Lower leg skin (tissue), 3 donors: ENCODE measurements around the gene OR6K6.

Experiments used
- POLR2A ChIP-seq, 2 donors: fragments of 450-650 bp; IDR thresholded peaks; one replicate each; pipeline ENCODE4 v1.6.1; 2016 to 2017; ENCODE audit warnings: antibody characterized with exemption in 2 of 2, mild to moderate bottlenecking in 1 of 2, moderate library complexity in 1 of 2
- TF ChIP-seq, protein P1 (sequence below), 3 donors: fragments of 450-650 bp; IDR thresholded peaks; one replicate each; pipeline ENCODE4 v1.5.1; 2016; ENCODE audit warnings: antibody characterized with exemption in 3 of 3, mild to moderate bottlenecking in 3 of 3, moderate library complexity in 2 of 3

DNA sequence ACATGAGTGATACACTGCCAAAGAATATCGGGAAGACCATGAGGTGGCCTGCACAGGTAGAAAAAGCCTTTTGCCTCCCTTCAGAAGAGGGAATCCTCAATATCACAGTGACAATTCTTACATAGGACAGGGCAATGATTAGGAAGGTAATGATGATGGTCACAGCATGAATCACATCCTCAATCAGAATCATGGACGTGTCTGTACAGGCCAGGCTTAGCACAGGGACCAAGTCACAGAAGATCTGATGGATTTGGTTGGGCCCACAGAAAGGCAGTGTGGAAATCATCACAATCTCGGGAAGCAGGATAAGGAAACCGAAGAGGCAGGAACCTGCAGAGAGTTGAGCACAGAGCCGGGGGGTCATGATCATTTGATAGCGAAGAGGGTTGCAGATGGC is 37.2 kb upstream of the OR6K6 start:
- TF ChIP-seq, protein P1, sequence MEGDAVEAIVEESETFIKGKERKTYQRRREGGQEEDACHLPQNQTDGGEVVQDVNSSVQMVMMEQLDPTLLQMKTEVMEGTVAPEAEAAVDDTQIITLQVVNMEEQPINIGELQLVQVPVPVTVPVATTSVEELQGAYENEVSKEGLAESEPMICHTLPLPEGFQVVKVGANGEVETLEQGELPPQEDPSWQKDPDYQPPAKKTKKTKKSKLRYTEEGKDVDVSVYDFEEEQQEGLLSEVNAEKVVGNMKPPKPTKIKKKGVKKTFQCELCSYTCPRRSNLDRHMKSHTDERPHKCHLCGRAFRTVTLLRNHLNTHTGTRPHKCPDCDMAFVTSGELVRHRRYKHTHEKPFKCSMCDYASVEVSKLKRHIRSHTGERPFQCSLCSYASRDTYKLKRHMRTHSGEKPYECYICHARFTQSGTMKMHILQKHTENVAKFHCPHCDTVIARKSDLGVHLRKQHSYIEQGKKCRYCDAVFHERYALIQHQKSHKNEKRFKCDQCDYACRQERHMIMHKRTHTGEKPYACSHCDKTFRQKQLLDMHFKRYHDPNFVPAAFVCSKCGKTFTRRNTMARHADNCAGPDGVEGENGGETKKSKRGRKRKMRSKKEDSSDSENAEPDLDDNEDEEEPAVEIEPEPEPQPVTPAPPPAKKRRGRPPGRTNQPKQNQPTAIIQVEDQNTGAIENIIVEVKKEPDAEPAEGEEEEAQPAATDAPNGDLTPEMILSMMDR (IDR thresholded peaks at IDR 0.05): no peak
- TF ChIP-seq POLR2A (IDR thresholded peaks at IDR 0.05): no peak
